Measurements from ENCODE around the gene HOMER3.
A peak's percentile ranks its signal among the peaks of the same experiment; 100 is the strongest.

The HOMER3 gene

GRCh38 chr19:18940769-18941627 lies at the start of gene HOMER3:
TSS of gene HOMER3 (minus strand) at chr19:18941217. CDS start at chr19:18938982, 2,235 bp downstream.
- peak; percentile 86 for TF ChIP-seq CTCF (conservative IDR thresholded peaks at IDR 0.05)
- H3K27ac ChIP-seq: peak within 1 kb of the TSS; percentile 69; the same call in 1 of the 2 replicates

GRCh38 chr19:18990128-18990708 lies 49.2 kb upstream of the HOMER3 start:
- TF ChIP-seq CTCF (conservative IDR thresholded peaks at IDR 0.05): no peak

GRCh38 chr19:18989316-18989715 lies 48.3 kb upstream of the HOMER3 start:
- TF ChIP-seq CTCF (conservative IDR thresholded peaks at IDR 0.05): no peak
- H3K27ac ChIP-seq: no peak overlapping the region

More at GRCh38 chr19:18990128-18990708, 49.2 kb upstream of the HOMER3 start:
- H3K27ac ChIP-seq: no peak overlapping the region

GRCh38 chr19:18987456-18987855 lies 46.4 kb upstream of the HOMER3 start:
- H3K27ac ChIP-seq: no peak overlapping the region
- no peak for TF ChIP-seq CTCF (conservative IDR thresholded peaks at IDR 0.05)

GRCh38 chr19:18985257-18985656 lies 44.2 kb upstream of the HOMER3 start:
- no peak overlapping the region for H3K27ac ChIP-seq
- TF ChIP-seq CTCF (conservative IDR thresholded peaks at IDR 0.05): no peak

- no peak for TF ChIP-seq CTCF (conservative IDR thresholded peaks at IDR 0.05)
- H3K27ac ChIP-seq: no peak overlapping the region
Observed at GRCh38 chr19:18984251-18984650, 43.2 kb upstream of the HOMER3 start.

GRCh38 chr19:18982669-18983068 lies 41.7 kb upstream of the HOMER3 start:
- H3K27ac ChIP-seq: no peak overlapping the region
- no peak for TF ChIP-seq CTCF (conservative IDR thresholded peaks at IDR 0.05)
